K562 (cell line): ENCODE measurements around the gene R3HDM2.

Experiments
- ARID2 ChIP-seq: fragments of 450-650 bp; IDR thresholded peaks from 2 replicates; pipeline ENCODE4 v1.6.1; 2017; ENCODE audit warnings: antibody characterized with exemption, mild to moderate bottlenecking
- ATF1 ChIP-seq, 2 experiments: fragments of 450-650 bp in 1 of 2; IDR thresholded peaks; 2 replicates each; pipeline ENCODE4 v1.6.1; 2016; ENCODE audit warnings: missing compliant biosample characterization in 1 of 2, missing genetic modification characterization in 1 of 2
- CHAMP1 ChIP-seq: fragments of 450-650 bp; IDR thresholded peaks from 2 replicates; pipeline ENCODE4 v1.6.1; 2016; ENCODE audit warnings: mild to moderate bottlenecking
- CTCF ChIP-seq, 3 experiments: IDR thresholded peaks in 2 of 3; conservative IDR thresholded peaks in 1 of 3; 2 replicates each; pipeline ENCODE4 v1.5.1; 2011 to 2012; ENCODE audit warnings: low read length in 3 of 3, mild to moderate bottlenecking in 3 of 3, control low read depth in 2 of 3, improper control_type of control experiment in 1 of 3, inconsistent platforms in 1 of 3, low read depth in 1 of 3, mixed read lengths in 1 of 3, moderate library complexity in 1 of 3; ENCODE audit not compliant: insufficient read depth in 2 of 3
- GABPA ChIP-seq: fragments of 200-800 bp; sonication (Bioruptor generic); conservative IDR thresholded peaks from 2 replicates; pipeline ENCODE4 v1.6.1; 2016; ENCODE audit warnings: low read depth, missing genetic modification characterization, missing compliant biosample characterization
- MXI1 ChIP-seq: IDR thresholded peaks from 2 replicates; pipeline ENCODE4 v1.6.1; 2011; ENCODE audit warnings: low read depth, mild to moderate bottlenecking, improper control_type of control experiment, low read length
- POLR2A ChIP-seq: fragments of 450-650 bp; conservative IDR thresholded peaks from 2 replicates; pipeline ENCODE4 v1.6.1; 2016
- RBM14 ChIP-seq: fragments of 200-400 bp; formaldehyde crosslinking; IDR thresholded peaks from 2 replicates; pipeline ENCODE4 v1.6.1; 2018; ENCODE audit warnings: low read depth, mild to moderate bottlenecking, low read length, moderate library complexity, borderline replicate concordance; ENCODE audit not compliant: insufficient read depth
- TGIF2 ChIP-seq: sonication (generic); formaldehyde crosslinking; IDR thresholded peaks from 2 replicates; pipeline ENCODE4 v1.8.1; 2022; ENCODE audit warnings: mild to moderate bottlenecking, missing genetic modification reagents, moderate library complexity
- ZBTB9 ChIP-seq: fragments of 450-650 bp; formaldehyde crosslinking; IDR thresholded peaks from 2 replicates; pipeline ENCODE4 v1.4.0; 2020; ENCODE audit warnings: mild to moderate bottlenecking, moderate library complexity
- ZNF76 ChIP-seq: fragments of 250-450 bp; sonication (Bioruptor Pico); IDR thresholded peaks from 2 replicates; pipeline ENCODE4 v1.4.0; 2020; ENCODE audit warnings: mild to moderate bottlenecking, moderate library complexity, borderline replicate concordance
- ZSCAN29 ChIP-seq: fragments of 450-650 bp; IDR thresholded peaks from 2 replicates; pipeline ENCODE4 v1.6.1; 2017
- TF ChIP-seq, protein P1 (sequence below): fragments of 450-650 bp; IDR thresholded peaks from 2 replicates; pipeline ENCODE4 v1.6.1; 2017; ENCODE audit warnings: mild to moderate bottlenecking, moderate library complexity
- TF ChIP-seq, protein P2 (sequence below): fragments of 450-650 bp; IDR thresholded peaks from 2 replicates; pipeline ENCODE4 v1.6.1; 2018; ENCODE audit not compliant: partially characterized antibody

DNA sequence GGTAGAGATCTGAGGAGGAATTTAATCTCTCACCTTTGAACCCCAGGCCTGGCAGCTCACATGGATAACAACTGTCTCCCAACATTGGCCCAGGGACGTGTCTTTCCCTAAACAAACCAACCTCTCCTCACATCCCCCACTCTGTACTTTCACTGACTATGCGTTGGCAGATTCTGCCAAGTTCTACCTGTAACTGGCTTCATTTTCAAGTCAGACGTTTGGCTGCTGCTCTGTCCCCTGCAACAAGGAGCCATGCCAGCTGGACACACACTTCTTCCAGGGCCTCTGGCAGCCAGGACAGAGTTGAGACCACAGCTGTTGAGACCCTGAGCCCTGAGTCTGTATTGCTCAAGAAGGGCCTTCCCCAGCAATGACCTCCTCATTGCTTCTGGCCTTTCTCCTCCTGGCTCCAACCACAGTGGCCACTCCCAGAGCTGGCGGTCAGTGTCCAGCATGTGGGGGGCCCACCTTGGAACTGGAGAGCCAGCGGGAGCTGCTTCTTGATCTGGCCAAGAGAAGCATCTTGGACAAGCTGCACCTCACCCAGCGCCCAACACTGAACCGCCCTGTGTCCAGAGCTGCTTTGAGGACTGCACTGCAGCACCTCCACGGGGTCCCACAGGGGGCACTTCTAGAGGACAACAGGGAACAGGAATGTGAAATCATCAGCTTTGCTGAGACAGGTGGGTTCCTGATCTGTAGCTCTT, 3.8 kb upstream of the R3HDM2 start, which contains the start of gene INHBC:
- no peak for TF ChIP-seq POLR2A
- no peak for TF ChIP-seq ZBTB9 (CRISPR knock-in tag)
- TF ChIP-seq TGIF2 (CRISPR knock-in tag): no peak
- TF ChIP-seq ZSCAN29: no peak
- no peak for TF ChIP-seq CHAMP1
- no peak for TF ChIP-seq MXI1
- TF ChIP-seq, protein P1, sequence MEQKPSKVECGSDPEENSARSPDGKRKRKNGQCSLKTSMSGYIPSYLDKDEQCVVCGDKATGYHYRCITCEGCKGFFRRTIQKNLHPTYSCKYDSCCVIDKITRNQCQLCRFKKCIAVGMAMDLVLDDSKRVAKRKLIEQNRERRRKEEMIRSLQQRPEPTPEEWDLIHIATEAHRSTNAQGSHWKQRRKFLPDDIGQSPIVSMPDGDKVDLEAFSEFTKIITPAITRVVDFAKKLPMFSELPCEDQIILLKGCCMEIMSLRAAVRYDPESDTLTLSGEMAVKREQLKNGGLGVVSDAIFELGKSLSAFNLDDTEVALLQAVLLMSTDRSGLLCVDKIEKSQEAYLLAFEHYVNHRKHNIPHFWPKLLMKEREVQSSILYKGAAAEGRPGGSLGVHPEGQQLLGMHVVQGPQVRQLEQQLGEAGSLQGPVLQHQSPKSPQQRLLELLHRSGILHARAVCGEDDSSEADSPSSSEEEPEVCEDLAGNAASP: no peak
- TF ChIP-seq ARID2: no peak
- no peak for TF ChIP-seq ATF1 (CRISPR knock-in tag; IDR thresholded peaks at IDR 0.05)
- TF ChIP-seq ATF1 (tag; IDR thresholded peaks at IDR 0.05): no peak
- no peak for TF ChIP-seq GABPA
- TF ChIP-seq RBM14: no peak
- TF ChIP-seq, protein P2, sequence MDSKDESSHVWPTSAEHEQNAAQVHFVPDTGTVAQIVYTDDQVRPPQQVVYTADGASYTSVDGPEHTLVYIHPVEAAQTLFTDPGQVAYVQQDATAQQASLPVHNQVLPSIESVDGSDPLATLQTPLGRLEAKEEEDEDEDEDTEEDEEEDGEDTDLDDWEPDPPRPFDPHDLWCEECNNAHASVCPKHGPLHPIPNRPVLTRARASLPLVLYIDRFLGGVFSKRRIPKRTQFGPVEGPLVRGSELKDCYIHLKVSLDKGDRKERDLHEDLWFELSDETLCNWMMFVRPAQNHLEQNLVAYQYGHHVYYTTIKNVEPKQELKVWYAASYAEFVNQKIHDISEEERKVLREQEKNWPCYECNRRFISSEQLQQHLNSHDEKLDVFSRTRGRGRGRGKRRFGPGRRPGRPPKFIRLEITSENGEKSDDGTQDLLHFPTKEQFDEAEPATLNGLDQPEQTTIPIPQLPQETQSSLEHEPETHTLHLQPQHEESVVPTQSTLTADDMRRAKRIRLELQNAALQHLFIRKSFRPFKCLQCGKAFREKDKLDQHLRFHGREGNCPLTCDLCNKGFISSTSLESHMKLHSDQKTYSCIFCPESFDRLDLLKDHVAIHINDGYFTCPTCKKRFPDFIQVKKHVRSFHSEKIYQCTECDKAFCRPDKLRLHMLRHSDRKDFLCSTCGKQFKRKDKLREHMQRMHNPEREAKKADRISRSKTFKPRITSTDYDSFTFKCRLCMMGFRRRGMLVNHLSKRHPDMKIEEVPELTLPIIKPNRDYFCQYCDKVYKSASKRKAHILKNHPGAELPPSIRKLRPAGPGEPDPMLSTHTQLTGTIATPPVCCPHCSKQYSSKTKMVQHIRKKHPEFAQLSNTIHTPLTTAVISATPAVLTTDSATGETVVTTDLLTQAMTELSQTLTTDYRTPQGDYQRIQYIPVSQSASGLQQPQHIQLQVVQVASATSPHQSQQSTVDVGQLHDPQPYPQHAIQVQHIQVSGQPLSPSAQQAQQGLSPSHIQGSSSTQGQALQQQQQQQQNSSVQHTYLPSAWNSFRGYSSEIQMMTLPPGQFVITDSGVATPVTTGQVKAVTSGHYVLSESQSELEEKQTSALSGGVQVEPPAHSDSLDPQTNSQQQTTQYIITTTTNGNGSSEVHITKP: no peak
- TF ChIP-seq CTCF (IDR thresholded peaks at IDR 0.05 in 2 of 3, conservative IDR thresholded peaks at IDR 0.05 in 1 of 3; ENCODE audit: insufficient read depth in 2 of 3, low read depth in 1 of 3, low read length in 3 of 3): no peak
- no peak for TF ChIP-seq ZNF76 (CRISPR knock-in tag)
